Posterior cingulate gyrus (tissue), 11 donors: ENCODE measurements around the gene SERPINH1.

Source experiments
- DNase-seq, 10 donors: peaks; one replicate each; pipeline versions ENCODE4 v3.0.0 to v3.0.0-alpha.2; 2020 to 2021; ENCODE audit warnings: mixed read lengths in 3 of 10
- intact Hi-C: fragments of 100-400 bp; cut with DNase I; formaldehyde crosslinking; loops from one replicate; pipeline ENCODE4 v1.15.1; 2023

Gene SERPINH1

GRCh38 chr11:75531325-75531724 lies 30.7 kb upstream of the SERPINH1 start:
- intact Hi-C loops = loop anchor here (5.0 kb wide), 1 partner anchor 249 kb away; no protein-coding TSS in a partner anchor
- DNase-seq = peak in 1 of 10 donors; percentile 75

GRCh38 chr11:75532200-75533048 lies 29.6 kb upstream of the SERPINH1 start:
- intact Hi-C loops = loop anchor here (1.0 to 5.0 kb wide), 3 partner anchors 87 to 250 kb away; no protein-coding TSS in a partner anchor
- DNase-seq = peak in 9 of 10 donors; percentile 47 to 95 (median 76)

GRCh38 chr11:75533896-75534258 lies 28.2 kb upstream of the SERPINH1 start:
- DNase-seq = no peak
- intact Hi-C loops = loop anchor here (2.0 to 5.0 kb wide), 2 partner anchors 145 to 252 kb away; no protein-coding TSS in a partner anchor

- DNase-seq = no peak
- intact Hi-C loops = loop anchor here (5.0 kb wide), 1 partner anchor 252 kb away; no protein-coding TSS in a partner anchor
Observed at GRCh38 chr11:75534259-75535069, 27.6 kb upstream of the SERPINH1 start.

- intact Hi-C loops = no loop called here
- no peak for DNase-seq
Observed at GRCh38 chr11:75535071-75535470, 27.0 kb upstream of the SERPINH1 start.

GRCh38 chr11:75536786-75537641 lies 25.0 kb upstream of the SERPINH1 start:
- intact Hi-C loops = no loop called here
- no peak for DNase-seq

- intact Hi-C loops = no loop called here
- no peak for DNase-seq
Observed at GRCh38 chr11:75537740-75538139, 24.3 kb upstream of the SERPINH1 start.

- DNase-seq = no peak
- intact Hi-C loops = no loop called here
Observed at GRCh38 chr11:75538150-75538942, 23.7 kb upstream of the SERPINH1 start.

- DNase-seq = no peak
- intact Hi-C loops = no loop called here
Observed at GRCh38 chr11:75539459-75540334, 22.4 kb upstream of the SERPINH1 start.

- intact Hi-C loops = no loop called here
- DNase-seq = no peak
Observed at GRCh38 chr11:75541193-75542087, 20.6 kb upstream of the SERPINH1 start.

- intact Hi-C loops = no loop called here
- no peak for DNase-seq
Observed at GRCh38 chr11:75542088-75542438, 20.0 kb upstream of the SERPINH1 start.

GRCh38 chr11:75543806-75544205 lies 18.2 kb upstream of the SERPINH1 start:
- DNase-seq = no peak
- intact Hi-C loops = no loop called here

GRCh38 chr11:75547177-75547576 lies 14.9 kb upstream of the SERPINH1 start:
- intact Hi-C loops = loop anchor here (1.0 to 5.0 kb wide), 3 partner anchors 30 to 320 kb away; partner anchors contain the start of gene DGAT2

GRCh38 chr11:75547617-75548058 lies 14.4 kb upstream of the SERPINH1 start:
- DNase-seq = peak in 7 of 10 donors; percentile 43 to 91 (median 68)
- intact Hi-C loops = loop anchor here (1.0 to 5.0 kb wide), 3 partner anchors 30 to 320 kb away; partner anchors contain the start of gene DGAT2

More at GRCh38 chr11:75547177-75547576, 14.9 kb upstream of the SERPINH1 start:
- no peak for DNase-seq

GRCh38 chr11:75548595-75549272 lies 13.3 kb upstream of the SERPINH1 start:
- intact Hi-C loops = loop anchor here (5.0 kb wide), 2 partner anchors 219 to 319 kb away; partner anchors contain the start of gene DGAT2
- DNase-seq = no peak

- no peak for DNase-seq
- intact Hi-C loops = loop anchor here (5.0 kb wide), 2 partner anchors 218 to 318 kb away; partner anchors contain the start of gene DGAT2
Observed at GRCh38 chr11:75549370-75549958, 12.6 kb upstream of the SERPINH1 start.
